Skeletal muscle tissue (tissue), 4 donors: ENCODE data around the gene LDLRAD3. TPM values are rescaled to one million over a fixed set of nuclear protein-coding genes. Genes with fewer than 3 reads are reported as not detected.

Source experiments
- H3K27ac ChIP-seq: one replicate; pipeline ENCODE4 v1.7.0; 2013; ENCODE audit warnings: mild to moderate bottlenecking, low read depth, low read length, inconsistent platforms
- H3K27me3 ChIP-seq, 3 donors: one replicate each; pipeline ENCODE4 v1.7.0; 2013; ENCODE audit warnings: low read length in 3 of 3; ENCODE audit not compliant: control insufficient read depth in 3 of 3, insufficient read depth in 3 of 3
- H3K36me3 ChIP-seq, 3 donors: one replicate each; pipeline ENCODE4 v1.7.0; 2013; ENCODE audit warnings: low read length in 3 of 3; ENCODE audit not compliant: control insufficient read depth in 3 of 3, insufficient read depth in 3 of 3
- H3K4me1 ChIP-seq, 3 donors: one replicate each; pipeline ENCODE4 v1.7.0; 2013; ENCODE audit warnings: low read length in 3 of 3, mild to moderate bottlenecking in 3 of 3; ENCODE audit not compliant: control insufficient read depth in 3 of 3, insufficient read depth in 3 of 3
- H3K4me3 ChIP-seq, 3 donors: one replicate each; pipeline ENCODE4 v1.7.0; 2013; ENCODE audit warnings: low read length in 3 of 3
- H3K9ac ChIP-seq, 3 donors: one replicate each; pipeline ENCODE4 v1.7.0; 2013; ENCODE audit warnings: low read length in 3 of 3, mild to moderate bottlenecking in 3 of 3, moderate library complexity in 2 of 3, low read depth in 1 of 3
- H3K9me3 ChIP-seq, 3 donors: one replicate each; pipeline ENCODE4 v1.7.0; 2013; ENCODE audit warnings: low read length in 3 of 3; ENCODE audit not compliant: control insufficient read depth in 3 of 3
- total RNA-seq: library from RNA; depleted of rRNA; stranded (reverse); fragments of >200 nt; gene quantifications from one replicate; pipeline ENCODE4 v1.2.3, GENCODE V29; 2014
- donor health status: Osteomylitis.

The LDLRAD3 gene
- total RNA-seq, 1 donor from 2014 or later, result 39.1 TPM

- H3K27ac ChIP-seq, result no peak overlapping the region
- H3K36me3 ChIP-seq, result no peaks in the 10 kb centered on the region
- H3K4me1 ChIP-seq, result peaks cover 0 to 8% (median 4%) of the 10 kb centered on the region in 3 donors
- no peaks in the 10 kb centered on the region for H3K9me3 ChIP-seq
- H3K9ac ChIP-seq, result no peak overlapping the region
- no peaks in the 10 kb centered on the region for H3K27me3 ChIP-seq
- H3K4me3 ChIP-seq, result no peak overlapping the region
These were observed 154.2 kb downstream of the LDLRAD3 start for GRCh38 chr11:36098087-36098486.

- H3K9me3 ChIP-seq, result no peaks in the 10 kb centered on the region
- no peak overlapping the region for H3K4me3 ChIP-seq
- peaks cover 0 to 8% (median 4%) of the 10 kb centered on the region in 3 donors for H3K4me1 ChIP-seq
- H3K27me3 ChIP-seq, result no peaks in the 10 kb centered on the region
- H3K9ac ChIP-seq, result no peak overlapping the region
- no peak overlapping the region for H3K27ac ChIP-seq
- H3K36me3 ChIP-seq, result no peaks in the 10 kb centered on the region
These were observed 155.1 kb downstream of the LDLRAD3 start for GRCh38 chr11:36098853-36099375.

GRCh38 chr11:36101466-36101865, 157.6 kb downstream of the LDLRAD3 start:
- Histone ChIP-seq H3K27ac (no peak overlapping the region), H3K4me1 (peaks cover 4 to 17% (median 6%) of the 10 kb centered on the region in 3 donors), H3K4me3 (no peak overlapping the region), H3K9me3 (no peaks in the 10 kb centered on the region), H3K36me3 (no peaks in the 10 kb centered on the region), H3K9ac (no peak overlapping the region), H3K27me3 (no peaks in the 10 kb centered on the region)

GRCh38 chr11:36102868-36103267, 159.0 kb downstream of the LDLRAD3 start:
- no peak overlapping the region for H3K4me3 ChIP-seq
- H3K27me3 ChIP-seq, result no peaks in the 10 kb centered on the region
- H3K27ac ChIP-seq, result no peak overlapping the region
- H3K36me3 ChIP-seq, result no peaks in the 10 kb centered on the region
- no peaks in the 10 kb centered on the region for H3K9me3 ChIP-seq
- H3K4me1 ChIP-seq, result peaks cover 2 to 16% (median 6%) of the 10 kb centered on the region in 3 donors
- H3K9ac ChIP-seq, result no peak overlapping the region

- H3K27me3 ChIP-seq, result no peaks in the 10 kb centered on the region
- no peak overlapping the region for H3K27ac ChIP-seq
- no peaks in the 10 kb centered on the region for H3K36me3 ChIP-seq
- H3K4me1 ChIP-seq, result peaks cover 0 to 9% (median 6%) of the 10 kb centered on the region in 3 donors
- no peak overlapping the region for H3K4me3 ChIP-seq
- no peak overlapping the region for H3K9ac ChIP-seq
- no peaks in the 10 kb centered on the region for H3K9me3 ChIP-seq
These were observed 160.2 kb downstream of the LDLRAD3 start for GRCh38 chr11:36103933-36104530.

GRCh38 chr11:36104660-36104992, 160.8 kb downstream of the LDLRAD3 start:
- no peak overlapping the region for H3K27ac ChIP-seq
- no peaks in the 10 kb centered on the region for H3K27me3 ChIP-seq
- no peaks in the 10 kb centered on the region for H3K9me3 ChIP-seq
- H3K4me3 ChIP-seq, result no peak overlapping the region
- no peak overlapping the region for H3K9ac ChIP-seq
- H3K4me1 ChIP-seq, result peaks cover 0 to 9% (median 6%) of the 10 kb centered on the region in 3 donors
- H3K36me3 ChIP-seq, result no peaks in the 10 kb centered on the region

- H3K27ac ChIP-seq, result no peak overlapping the region
- peak overlapping the region in 1 of 3 donors; percentile 12 for H3K9ac ChIP-seq
- peaks cover 0 to 9% (median 6%) of the 10 kb centered on the region in 3 donors for H3K4me1 ChIP-seq
- H3K27me3 ChIP-seq, result no peaks in the 10 kb centered on the region
- no peaks in the 10 kb centered on the region for H3K36me3 ChIP-seq
- H3K4me3 ChIP-seq, result no peak overlapping the region
- H3K9me3 ChIP-seq, result no peaks in the 10 kb centered on the region
These were observed 162.1 kb downstream of the LDLRAD3 start for GRCh38 chr11:36105743-36106581.

- Histone ChIP-seq H3K27me3 (no peaks in the 10 kb centered on the region), H3K36me3 (no peaks in the 10 kb centered on the region), H3K4me1 (peaks cover 0 to 9% (median 6%) of the 10 kb centered on the region in 3 donors), H3K9me3 (no peaks in the 10 kb centered on the region), H3K4me3 (no peak overlapping the region), H3K27ac (no peak overlapping the region), H3K9ac (no peak overlapping the region)
These were observed 163.7 kb downstream of the LDLRAD3 start for GRCh38 chr11:36107547-36107946.

GRCh38 chr11:36108881-36109589, 165.2 kb downstream of the LDLRAD3 start:
- Histone ChIP-seq H3K27me3 (no peaks in the 10 kb centered on the region), H3K4me1 (peaks cover 0 to 9% (median 6%) of the 10 kb centered on the region in 3 donors), H3K36me3 (no peaks in the 10 kb centered on the region), H3K9me3 (no peaks in the 10 kb centered on the region), H3K4me3 (no peak overlapping the region), H3K27ac (no peak overlapping the region), H3K9ac (no peak overlapping the region)

GRCh38 chr11:36109590-36109849, 165.7 kb downstream of the LDLRAD3 start:
- no peak overlapping the region for H3K27ac ChIP-seq
- no peaks in the 10 kb centered on the region for H3K36me3 ChIP-seq
- H3K27me3 ChIP-seq, result no peaks in the 10 kb centered on the region
- peaks cover 0 to 1% (median 0%) of the 10 kb centered on the region in 3 donors for H3K9me3 ChIP-seq
- no peak overlapping the region for H3K9ac ChIP-seq
- H3K4me3 ChIP-seq, result no peak overlapping the region
- peaks cover 0 to 9% (median 6%) of the 10 kb centered on the region in 3 donors for H3K4me1 ChIP-seq
